ENCODE results near the gene MAPRE2. TPM values are rescaled to one million over a fixed set of nuclear protein-coding genes. Genes with fewer than 3 reads are reported as not detected.

Gene MAPRE2
- total and polyA plus RNA-seq, 2 of the 13 experiments (the other 11 are each of a cell fraction or from before 2014, with no cell fraction given) = 34.5 to 67.9 TPM

GRCh38 chr18:35174093-35174731 lies 133.0 kb downstream of the MAPRE2 start (continued):
- TF ChIP-seq KDM2A (CRISPR knock-in tag; IDR thresholded peaks at IDR 0.05; ENCODE audit: borderline replicate concordance, low read depth) (no peak), HNRNPK (IDR thresholded peaks at IDR 0.05; ENCODE audit: low read depth, low read length, poor library complexity, severe bottlenecking) (peak; percentile 82), NFAT5 (CRISPR knock-in tag; IDR thresholded peaks at IDR 0.05) (no peak), NFRKB (IDR thresholded peaks at IDR 0.05) (no peak), ZNF788 (CRISPR knock-in tag; IDR thresholded peaks at IDR 0.05; ENCODE audit: borderline replicate concordance) (no peak), ZNF720 (CRISPR knock-in tag; IDR thresholded peaks at IDR 0.05) (no peak), ZFY (CRISPR knock-in tag; IDR thresholded peaks at IDR 0.05) (no peak), SETDB1 (CRISPR knock-in tag; IDR thresholded peaks at IDR 0.05; ENCODE audit: borderline replicate concordance) (no peak), ZNF878 (CRISPR knock-in tag; IDR thresholded peaks at IDR 0.05) (no peak), NCOR1 (IDR thresholded peaks at IDR 0.05; ENCODE audit: borderline replicate concordance, low read length) (no peak), ZHX1 (CRISPR knock-in tag; IDR thresholded peaks at IDR 0.05; ENCODE audit: low read depth) (no peak), SP5 (CRISPR knock-in tag; IDR thresholded peaks at IDR 0.05; ENCODE audit: borderline replicate concordance, low read depth) (no peak), RXRB (CRISPR knock-in tag; IDR thresholded peaks at IDR 0.05; ENCODE audit: borderline replicate concordance) (peak; percentile 84), MIXL1 (CRISPR knock-in tag; IDR thresholded peaks at IDR 0.05) (no peak), ZNF629 (CRISPR knock-in tag; conservative IDR thresholded peaks at IDR 0.05) (peak; percentile 48; the same call in 1 of the 2 replicates), ZNF660 (CRISPR knock-in tag; IDR thresholded peaks at IDR 0.05; ENCODE audit: borderline replicate concordance, low read depth) (no peak), TP53 (CRISPR knock-in tag; conservative IDR thresholded peaks at IDR 0.05) (no peak), TARDBP (CRISPR knock-in tag; IDR thresholded peaks at IDR 0.05) (no peak), RORA (CRISPR knock-in tag; IDR thresholded peaks at IDR 0.05) (no peak), IKZF5 (CRISPR knock-in tag; IDR thresholded peaks at IDR 0.05) (no peak), ZNF282 (IDR thresholded peaks at IDR 0.05; ENCODE audit: partially characterized antibody) (no peak)

Data from HepG2 (cell line).